ENCODE results near the gene TGFB2. TPM values are rescaled to one million over a fixed set of nuclear protein-coding genes. Genes with fewer than 3 reads are reported as not detected.

TGFB2 gene
- total RNA-seq, 1 donor from 2014 or later: 10.2 TPM

GRCh38 chr1:218490406-218490922 lies 145.3 kb downstream of the TGFB2 start:
- no peaks in the 10 kb centered on the region for H3K9me3 ChIP-seq
- TF ChIP-seq CTCF (IDR thresholded peaks at IDR 0.05): no peak
- no peak for DNase-seq
- H3K36me3 ChIP-seq: no peaks in the 10 kb centered on the region
- H3K4me3 ChIP-seq: no peak overlapping the region
- no peak for ATAC-seq
- H3K27me3 ChIP-seq (ENCODE audit: low read depth): no peaks in the 10 kb centered on the region
- H3K27ac ChIP-seq: no peak overlapping the region
- H3K4me1 ChIP-seq: no peaks in the 10 kb centered on the region
- intact Hi-C loops (cut with DNase I): no loop called here

- DNase-seq (no peak), ATAC-seq (no peak)
- Histone ChIP-seq H3K4me1 (no peaks in the 10 kb centered on the region), H3K4me3 (no peak overlapping the region), H3K27me3 (ENCODE audit: low read depth) (no peaks in the 10 kb centered on the region), H3K27ac (no peak overlapping the region), H3K36me3 (no peaks in the 10 kb centered on the region), H3K9me3 (no peaks in the 10 kb centered on the region)
- intact Hi-C loops (cut with DNase I): no loop called here
- no peak for TF ChIP-seq CTCF (IDR thresholded peaks at IDR 0.05)
These were observed 147.7 kb downstream of the TGFB2 start for GRCh38 chr1:218492874-218493273.

DNA sequence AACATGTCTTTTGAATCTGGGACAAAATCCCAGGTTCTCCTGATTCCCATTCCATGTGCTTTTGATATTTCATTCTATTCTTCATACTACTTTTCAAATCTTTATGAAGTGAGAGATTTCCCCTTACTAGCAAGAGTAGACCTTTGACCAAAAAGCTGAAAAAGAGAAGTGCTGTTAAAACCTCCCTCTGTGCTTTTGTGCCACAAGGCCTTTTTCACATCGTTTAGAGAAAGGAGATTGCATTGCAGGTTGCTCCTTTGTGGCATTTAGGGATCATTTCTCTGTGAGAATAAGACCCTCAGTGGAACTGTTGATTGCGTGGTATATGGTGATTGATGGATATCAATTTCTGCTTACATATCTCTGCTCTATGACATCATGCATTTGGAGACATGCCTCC lies 148.8 kb downstream of the TGFB2 start:
- Histone ChIP-seq H3K9me3 (no peaks in the 10 kb centered on the region), H3K4me3 (no peak overlapping the region), H3K27ac (no peak overlapping the region), H3K27me3 (ENCODE audit: low read depth) (no peaks in the 10 kb centered on the region), H3K4me1 (peaks cover 4% of the 10 kb centered on the region), H3K36me3 (no peaks in the 10 kb centered on the region)
- no peak for TF ChIP-seq CTCF (IDR thresholded peaks at IDR 0.05)
- ATAC-seq: no peak
- intact Hi-C loops (cut with DNase I): no loop called here
- no peak for DNase-seq

Other genes starting within 250 kb of the TGFB2 start
- gene RRP15, start 60.0 kb upstream of the TGFB2 start, total RNA-seq: 18.7 TPM

All from lower lobe of right lung (tissue), 2 donors.